Measurements from ENCODE around the gene PXDN. TPM values are rescaled to one million over a fixed set of nuclear protein-coding genes. Genes with fewer than 3 reads are reported as not detected.

Gene PXDN
- total and polyA plus RNA-seq, 9 of the 15 experiments (the other 6 are each of a cell fraction or from before 2014, with no cell fraction given), result 0.49 TPM; not detected in 8

GRCh38 chr2:1739322-1739957 lies 4.9 kb downstream of the PXDN start (continued):
- TF ChIP-seq SRSF1 (IDR thresholded peaks at IDR 0.05; ENCODE audit: low read depth, low read length) (no peak), NR2C2 (CRISPR knock-in tag; IDR thresholded peaks at IDR 0.05) (no peak), NR2C2 (tag; IDR thresholded peaks at IDR 0.05) (no peak), PML (IDR thresholded peaks at IDR 0.05; ENCODE audit: low read length) (no peak), KDM2B (CRISPR knock-in tag; IDR thresholded peaks at IDR 0.05) (no peak)

GRCh38 chr2:1738646-1739302 lies 5.5 kb downstream of the PXDN start:
- H4K20me1 ChIP-seq (replicated peaks; ENCODE audit: control insufficient read depth, insufficient read depth, low read length), result no peaks in the 10 kb centered on the region
- H3K4me2 ChIP-seq (ENCODE audit: insufficient read depth, low read length), result no peak overlapping the region
- WGBS (ENCODE audit: insufficient coverage, low coverage, missing lambda C conversion rate), result under 1% methylated on average over 19 of the region's 19 CpGs
- in situ Hi-C loops (cut with MboI), result no loop called here
- H3K79me2 ChIP-seq (ENCODE audit: control insufficient read depth, insufficient read depth, low read length), result no peaks in the 10 kb centered on the region
- ATAC-seq, result no peak
- H3K36me3 ChIP-seq (ENCODE audit: control insufficient read depth, insufficient read depth, low read length), result no peaks in the 10 kb centered on the region
- H2AFZ ChIP-seq (ENCODE audit: low read depth, low read length), result no peak overlapping the region
- no peaks in the 10 kb centered on the region for H3K4me1 ChIP-seq (replicated peaks in 1 of 2; ENCODE audit: control insufficient read depth in 2 of 2, insufficient read depth in 2 of 2, low read length in 2 of 2)
- no peak overlapping the region for H3K27ac ChIP-seq (ENCODE audit: extremely low read depth, low read depth, low read length)
- no peak for FAIRE-seq
- no peak overlapping the region for H3K9ac ChIP-seq (ENCODE audit: insufficient read depth in 1 of 2, low read depth in 2 of 2, low read length in 2 of 2)
- ChIA-PET CTCF (ENCODE audit: low intra/inter-chr PET ratio) (no interaction called here), POLR2A (interaction anchor here (0.6 to 0.7 kb wide), 2 partner anchors 10 to 60 kb away, joined by 3 read pairs; no protein-coding TSS in a partner anchor)
- no peak for DNase-seq (ENCODE audit: extremely low read depth in 1 of 4, low spot score in 3 of 4)
- H3K9me3 ChIP-seq (replicated peaks; ENCODE audit: control insufficient read depth, insufficient read depth, low read depth, low read length), result no peaks in the 10 kb centered on the region
- intact Hi-C loops (cut with micrococcal nuclease), result no loop called here
- BruUV-seq (replicated peaks), result no TSS peak
- TF ChIP-seq ZFP1 (CRISPR knock-in tag; IDR thresholded peaks at IDR 0.05) (no peak), NCOA4 (IDR thresholded peaks at IDR 0.05; ENCODE audit: partially characterized antibody) (no peak), NELFE (IDR thresholded peaks at IDR 0.05; ENCODE audit: insufficient read depth, insufficient read length) (no peak), ZNF133 (CRISPR knock-in tag; IDR thresholded peaks at IDR 0.05) (no peak)
- no peaks in the 10 kb centered on the region for H3K9me1 ChIP-seq (ENCODE audit: control insufficient read depth, insufficient read depth, low read length)
- peaks cover 0 to 15% of the 10 kb centered on the region in 2 experiments; a peak in 2 of 5 replicates for H3K27me3 ChIP-seq (ENCODE audit: control insufficient read depth in 2 of 2, insufficient read depth in 2 of 2, low read length in 2 of 2)
- H3K4me3 ChIP-seq, result no peak overlapping the region

All from K562 (cell line).